Neuronal stem cell (in vitro differentiated cells): ENCODE measurements around the gene BCL3.

Source experiments
- DNase-seq: peaks from one replicate; pipeline ENCODE4 v3.0.0-alpha.2; 2013; ENCODE audit warnings: low spot score
- H2AFZ ChIP-seq: one replicate; pipeline ENCODE4 v1.6.1; 2013; ENCODE audit warnings: mild to moderate bottlenecking, low read length, inconsistent platforms
- H2AK5ac ChIP-seq: 2 replicates; pipeline ENCODE4 v1.6.1; 2013; ENCODE audit warnings: low read depth, mild to moderate bottlenecking, inconsistent platforms, low read length, moderate library complexity, mixed read lengths
- H2BK120ac ChIP-seq: 2 replicates; pipeline ENCODE4 v1.6.1; 2013; ENCODE audit warnings: low read depth, mild to moderate bottlenecking, inconsistent platforms, low read length, moderate library complexity, mixed read lengths
- H2BK12ac ChIP-seq: one replicate; pipeline ENCODE4 v1.6.1; 2013; ENCODE audit warnings: low read length, inconsistent platforms
- H2BK15ac ChIP-seq: 2 replicates; pipeline ENCODE4 v1.6.1; 2013; ENCODE audit warnings: mild to moderate bottlenecking, low read length, inconsistent platforms, mixed read lengths
- H2BK5ac ChIP-seq: one replicate; pipeline ENCODE4 v1.6.1; 2013; ENCODE audit warnings: inconsistent platforms, mild to moderate bottlenecking, low read length, moderate library complexity
- H3K14ac ChIP-seq: one replicate; pipeline ENCODE4 v1.6.1; 2013; ENCODE audit warnings: low read length, inconsistent platforms
- H3K18ac ChIP-seq: 2 replicates; pipeline ENCODE4 v1.6.1; 2013; ENCODE audit warnings: low read length, inconsistent platforms
- H3K23ac ChIP-seq: 2 replicates; pipeline ENCODE4 v1.6.1; 2013; ENCODE audit warnings: low read depth, mild to moderate bottlenecking, mixed read lengths, low read length, inconsistent platforms; ENCODE audit not compliant: poor library complexity
- H3K27ac ChIP-seq: replicated peaks from 3 replicates; pipeline ENCODE4 v1.5.1; 2013; ENCODE audit warnings: low read length, inconsistent platforms
- H3K27me3 ChIP-seq, 3 experiments: 2 replicates each; pipeline ENCODE4 v1.6.1; 2013; ENCODE audit warnings: low read length in 3 of 3, mild to moderate bottlenecking in 2 of 3, inconsistent platforms in 1 of 3, low read depth in 1 of 3, mixed read lengths in 1 of 3, moderate library complexity in 1 of 3; ENCODE audit not compliant: control insufficient read depth in 3 of 3, insufficient read depth in 3 of 3
- H3K36me3 ChIP-seq, 2 donors: replicated peaks in 1 of 2; 2 replicates each; pipeline ENCODE4 v1.6.1; 2013; ENCODE audit warnings: low read length in 2 of 2; ENCODE audit not compliant: control insufficient read depth in 2 of 2, insufficient read depth in 2 of 2
- H3K4ac ChIP-seq: 2 replicates; pipeline ENCODE4 v1.6.1; 2013; ENCODE audit warnings: inconsistent platforms, mild to moderate bottlenecking, low read length, moderate library complexity
- H3K4me1 ChIP-seq, 2 donors: 1 replicate in 1 of 2; 2 replicates in 1 of 2; pipeline ENCODE4 v1.6.1; 2013; ENCODE audit warnings: low read length in 2 of 2, low read depth in 1 of 2; ENCODE audit not compliant: control insufficient read depth in 2 of 2, insufficient read depth in 1 of 2
- H3K4me2 ChIP-seq: one replicate; pipeline ENCODE4 v1.6.1; 2013; ENCODE audit warnings: mild to moderate bottlenecking, low read length, inconsistent platforms; ENCODE audit not compliant: insufficient read depth, poor library complexity, severe bottlenecking
- H3K4me3 ChIP-seq, 2 donors: 2 replicates each; pipeline ENCODE4 v1.5.1; 2013; ENCODE audit warnings: low read length in 2 of 2, mild to moderate bottlenecking in 2 of 2, inconsistent platforms in 1 of 2, moderate library complexity in 1 of 2
- H3K79me1 ChIP-seq: one replicate; pipeline ENCODE4 v1.6.1; 2013; ENCODE audit warnings: low read depth, mild to moderate bottlenecking, inconsistent platforms, low read length, moderate library complexity
- H3K9ac ChIP-seq: one replicate; pipeline ENCODE4 v1.6.1; 2013; ENCODE audit warnings: mild to moderate bottlenecking, low read depth, low read length, inconsistent platforms; ENCODE audit not compliant: poor library complexity
- H3K9me3 ChIP-seq, 2 donors: replicated peaks in 1 of 2; 2 replicates each; pipeline versions ENCODE3 to v1.6.1; 2013; ENCODE audit warnings: low read length in 2 of 2, mild to moderate bottlenecking in 2 of 2, inconsistent platforms in 1 of 2, low read depth in 1 of 2, mixed read lengths in 1 of 2, moderate library complexity in 1 of 2; ENCODE audit not compliant: control insufficient read depth in 2 of 2, insufficient read depth in 1 of 2
- H4K8ac ChIP-seq: one replicate; pipeline ENCODE4 v1.6.1; 2013; ENCODE audit warnings: low read depth, mild to moderate bottlenecking, inconsistent platforms, low read length, moderate library complexity
- H4K91ac ChIP-seq: one replicate; pipeline ENCODE4 v1.6.1; 2013; ENCODE audit warnings: low read length, low read depth, mild to moderate bottlenecking, inconsistent platforms; ENCODE audit not compliant: poor library complexity
- WGBS, 2 donors: extraction: QIAGEN DNeasy Blood & Tissue Kit; methylation state at CpG; one replicate each; pipeline ENCODE4 v1.1.7; 2013; ENCODE audit warnings: missing lambda C conversion rate in 2 of 2, mixed read lengths in 1 of 2; ENCODE audit not compliant: insufficient read length in 2 of 2, insufficient replicate concordance in 1 of 2; ENCODE audit errors: extremely low coverage in 2 of 2; 5-methylcytosine and 5-hydroxymethylcytosine counted together

Gene BCL3

DNA sequence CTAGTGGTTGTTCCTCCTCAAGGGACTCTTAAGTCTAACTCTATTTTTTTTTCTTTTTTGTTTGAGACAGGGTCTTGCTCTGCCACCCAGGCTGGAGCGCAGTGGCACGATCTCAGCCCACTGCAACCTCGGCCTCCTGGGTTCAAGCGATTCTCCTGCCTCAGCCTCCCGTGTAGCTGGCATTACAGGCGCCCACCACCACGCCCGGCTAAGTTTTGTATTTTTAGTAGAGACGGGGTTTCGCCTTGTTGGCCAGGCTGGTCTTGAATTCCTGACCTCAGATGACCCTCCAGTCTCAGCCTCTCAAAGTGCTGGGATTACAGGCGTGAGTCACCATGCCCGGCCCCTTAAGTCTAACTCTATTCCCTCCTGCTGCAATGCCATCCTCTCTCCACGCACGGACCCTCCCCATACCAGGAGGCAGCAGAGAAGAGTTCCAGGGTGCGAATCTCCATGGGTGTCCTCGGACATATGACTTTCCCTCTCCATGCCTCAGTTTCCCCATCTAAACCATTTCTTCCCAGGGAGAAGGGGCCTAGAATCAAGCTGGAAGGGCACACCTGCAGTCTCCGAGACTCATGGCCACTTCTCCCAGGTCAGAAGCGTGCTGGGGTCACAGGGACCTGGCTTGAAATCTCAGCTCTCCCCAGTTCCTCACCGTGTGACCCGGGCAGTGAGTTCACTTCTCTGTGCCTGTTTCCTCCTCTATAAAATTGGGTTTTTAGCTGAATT, 6.0 kb upstream of the BCL3 start:
- H4K91ac ChIP-seq: no peak overlapping the region
- H3K9ac ChIP-seq: no peak overlapping the region
- DNase-seq: no peak
- H3K36me3 ChIP-seq: no peaks in the 10 kb centered on the region
- no peaks in the 10 kb centered on the region for H3K79me1 ChIP-seq
- H3K9me3 ChIP-seq: peaks cover 0 to 2% of the 10 kb centered on the region in 2 donors
- no peak overlapping the region for H3K23ac ChIP-seq
- H3K27ac ChIP-seq: no peak overlapping the region
- no peak overlapping the region for H2BK120ac ChIP-seq
- peaks cover 3 to 40% (median 20%) of the 10 kb centered on the region in 3 experiments for H3K27me3 ChIP-seq
- no peak overlapping the region for H3K4me3 ChIP-seq
- H2BK15ac ChIP-seq: no peak overlapping the region
- H3K18ac ChIP-seq: no peak overlapping the region
- peak overlapping the region; percentile 79 for H2AFZ ChIP-seq
- H4K8ac ChIP-seq: no peak overlapping the region
- no peak overlapping the region for H2BK12ac ChIP-seq
- no peak overlapping the region for H3K4ac ChIP-seq
- H2AK5ac ChIP-seq: no peak overlapping the region
- H3K4me2 ChIP-seq: no peak overlapping the region
- H3K14ac ChIP-seq: peak overlapping the region; percentile 40
- H2BK5ac ChIP-seq: no peak overlapping the region
- peaks cover 4 to 9% of the 10 kb centered on the region in 2 donors for H3K4me1 ChIP-seq
- WGBS, 2 donors: no CpG with 5 or more reads among the region's 20 CpGs

DNA sequence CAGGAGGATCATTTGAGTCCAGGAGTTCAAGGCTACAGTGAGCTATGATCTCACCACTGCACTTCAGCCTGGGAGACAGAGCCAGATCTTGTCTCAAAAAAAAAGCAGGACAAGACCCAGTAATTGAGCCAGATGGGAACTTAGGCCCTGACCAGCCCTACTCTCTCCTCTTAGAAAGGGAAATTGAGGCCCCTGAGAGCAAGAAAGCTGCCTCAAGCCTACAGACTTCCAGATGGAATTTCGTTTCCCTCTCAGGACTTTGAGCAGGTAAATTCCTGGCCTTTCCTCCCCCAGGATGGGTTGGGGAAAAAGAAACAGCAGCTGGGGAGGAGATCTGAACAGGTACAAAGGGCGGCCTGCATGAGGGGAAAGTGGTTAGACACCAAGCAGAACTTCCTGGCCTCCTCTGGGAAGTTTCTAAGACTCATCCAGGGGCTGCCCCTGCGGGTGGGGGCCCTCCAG, 3.6 kb upstream of the BCL3 start:
- Histone ChIP-seq H3K4me2 (no peak overlapping the region), H2BK15ac (no peak overlapping the region), H3K23ac (no peak overlapping the region), H3K36me3 (no peaks in the 10 kb centered on the region), H4K8ac (no peak overlapping the region), H2BK5ac (no peak overlapping the region), H3K4me3 (no peak overlapping the region), H2BK12ac (no peak overlapping the region), H3K27me3 (peaks cover 9 to 41% (median 22%) of the 10 kb centered on the region in 3 experiments), H3K4me1 (peaks cover 9 to 13% of the 10 kb centered on the region in 2 donors), H3K79me1 (no peaks in the 10 kb centered on the region), H3K4ac (no peak overlapping the region), H2AFZ (peak overlapping the region; percentile 34), H3K14ac (no peak overlapping the region), H3K9ac (no peak overlapping the region), H3K27ac (no peak overlapping the region), H2BK120ac (no peak overlapping the region), H3K9me3 (peaks cover 0 to 3% of the 10 kb centered on the region in 2 donors), H3K18ac (no peak overlapping the region), H2AK5ac (no peak overlapping the region), H4K91ac (no peak overlapping the region)
- no CpG with 5 or more reads among the region's 3 CpGs for WGBS, 2 donors
- DNase-seq: no peak

DNA sequence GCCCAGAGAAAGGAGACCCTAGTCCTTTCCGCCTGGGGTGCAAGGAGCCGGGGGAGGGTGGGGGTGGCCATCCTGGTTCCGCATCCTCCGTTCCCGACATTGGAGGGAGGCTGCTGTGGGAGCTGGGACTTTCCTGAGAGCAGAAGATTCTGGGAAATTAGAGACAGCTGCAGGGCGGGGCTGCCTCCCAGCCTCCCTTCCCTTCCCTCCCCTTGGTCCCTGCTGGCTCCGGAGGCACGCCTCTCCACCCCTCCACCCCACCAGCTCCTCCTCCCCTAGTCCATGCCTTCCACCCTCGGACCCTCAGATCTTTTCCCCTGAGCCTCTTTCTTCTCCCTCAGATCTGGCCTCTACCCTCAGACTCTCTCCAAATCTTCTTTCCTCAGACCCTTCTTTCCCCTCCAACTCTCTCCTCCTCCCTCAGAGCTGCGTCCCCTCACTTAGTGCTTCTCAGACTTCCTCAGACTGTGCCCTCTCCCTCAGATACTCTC, 3.1 kb upstream of the BCL3 start:
- Histone ChIP-seq H3K14ac (no peak overlapping the region), H3K36me3 (no peaks in the 10 kb centered on the region), H3K9me3 (peaks cover 0 to 1% of the 10 kb centered on the region in 2 donors), H3K4me1 (peaks cover 9 to 13% of the 10 kb centered on the region in 2 donors), H3K27me3 (peaks cover 9 to 44% (median 22%) of the 10 kb centered on the region in 3 experiments), H2BK5ac (no peak overlapping the region), H4K91ac (no peak overlapping the region), H3K4me2 (no peak overlapping the region), H2BK12ac (no peak overlapping the region), H2BK120ac (no peak overlapping the region), H3K18ac (no peak overlapping the region), H3K79me1 (no peaks in the 10 kb centered on the region), H2AFZ (peak overlapping the region; percentile 34), H4K8ac (no peak overlapping the region), H2AK5ac (no peak overlapping the region), H3K23ac (no peak overlapping the region), H3K27ac (no peak overlapping the region), H3K4me3 (no peak overlapping the region), H3K9ac (no peak overlapping the region), H3K4ac (no peak overlapping the region), H2BK15ac (no peak overlapping the region)
- no peak for DNase-seq
- WGBS, 2 donors: no CpG with 5 or more reads among the region's 10 CpGs

DNA sequence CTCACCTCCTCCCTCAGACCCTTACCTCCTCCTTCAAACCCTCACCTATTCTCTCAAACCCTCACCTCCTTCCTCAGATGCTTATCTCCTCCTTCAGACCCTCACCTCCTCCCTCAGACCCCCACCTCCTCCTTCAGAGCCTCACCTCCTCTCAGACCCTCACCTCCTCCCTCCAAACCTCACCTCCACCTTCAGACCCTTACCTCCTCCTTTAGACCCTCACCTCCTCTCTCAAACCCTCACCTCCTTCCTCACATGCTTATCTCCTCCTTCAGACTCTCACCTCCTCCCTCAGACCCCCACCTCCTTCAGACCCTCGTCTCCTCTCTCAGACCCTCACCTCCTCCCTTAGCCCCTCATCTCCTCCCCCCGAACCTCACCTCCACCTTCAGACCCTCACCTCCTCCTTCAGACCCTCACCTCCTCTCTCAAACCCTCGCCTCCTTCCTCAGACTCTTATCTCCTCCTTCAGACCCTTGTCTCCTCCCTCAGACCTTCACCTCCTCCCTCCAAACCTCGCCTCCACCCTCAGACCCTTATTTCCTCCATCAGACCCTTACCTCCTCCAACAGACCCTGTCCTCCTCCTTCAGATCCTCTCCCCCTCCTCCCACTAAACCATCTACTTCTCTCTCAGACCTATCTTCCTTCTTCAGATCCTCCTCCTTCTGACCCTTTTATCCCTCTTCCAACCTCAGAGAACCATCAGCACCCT, 2.5 kb upstream of the BCL3 start:
- H3K18ac ChIP-seq: no peak overlapping the region
- H4K91ac ChIP-seq: no peak overlapping the region
- H3K23ac ChIP-seq: no peak overlapping the region
- no peak overlapping the region for H3K27ac ChIP-seq
- H2AK5ac ChIP-seq: peak overlapping the region; percentile 51
- peak overlapping the region; percentile 7 for H2BK15ac ChIP-seq
- H3K4ac ChIP-seq: no peak overlapping the region
- no peak overlapping the region for H2BK120ac ChIP-seq
- no peak overlapping the region for H3K14ac ChIP-seq
- no peaks in the 10 kb centered on the region for H3K36me3 ChIP-seq
- H2AFZ ChIP-seq: no peak overlapping the region
- H2BK5ac ChIP-seq: no peak overlapping the region
- H4K8ac ChIP-seq: no peak overlapping the region
- H3K4me1 ChIP-seq: peaks cover 9 to 14% of the 10 kb centered on the region in 2 donors
- peaks cover 0 to 1% of the 10 kb centered on the region in 2 donors for H3K9me3 ChIP-seq
- no peak overlapping the region for H2BK12ac ChIP-seq
- no peak for DNase-seq
- H3K4me2 ChIP-seq: no peak overlapping the region
- H3K9ac ChIP-seq: no peak overlapping the region
- H3K4me3 ChIP-seq: no peak overlapping the region
- no peaks in the 10 kb centered on the region for H3K79me1 ChIP-seq
- peaks cover 9 to 50% (median 22%) of the 10 kb centered on the region in 3 experiments for H3K27me3 ChIP-seq
- WGBS, 2 donors: 100% methylated on average over 1 of the region's 4 CpGs; no CpG with 5 or more reads in 1 of the 2 donors
